ENCODE data around the gene PI4KA.

DNA sequence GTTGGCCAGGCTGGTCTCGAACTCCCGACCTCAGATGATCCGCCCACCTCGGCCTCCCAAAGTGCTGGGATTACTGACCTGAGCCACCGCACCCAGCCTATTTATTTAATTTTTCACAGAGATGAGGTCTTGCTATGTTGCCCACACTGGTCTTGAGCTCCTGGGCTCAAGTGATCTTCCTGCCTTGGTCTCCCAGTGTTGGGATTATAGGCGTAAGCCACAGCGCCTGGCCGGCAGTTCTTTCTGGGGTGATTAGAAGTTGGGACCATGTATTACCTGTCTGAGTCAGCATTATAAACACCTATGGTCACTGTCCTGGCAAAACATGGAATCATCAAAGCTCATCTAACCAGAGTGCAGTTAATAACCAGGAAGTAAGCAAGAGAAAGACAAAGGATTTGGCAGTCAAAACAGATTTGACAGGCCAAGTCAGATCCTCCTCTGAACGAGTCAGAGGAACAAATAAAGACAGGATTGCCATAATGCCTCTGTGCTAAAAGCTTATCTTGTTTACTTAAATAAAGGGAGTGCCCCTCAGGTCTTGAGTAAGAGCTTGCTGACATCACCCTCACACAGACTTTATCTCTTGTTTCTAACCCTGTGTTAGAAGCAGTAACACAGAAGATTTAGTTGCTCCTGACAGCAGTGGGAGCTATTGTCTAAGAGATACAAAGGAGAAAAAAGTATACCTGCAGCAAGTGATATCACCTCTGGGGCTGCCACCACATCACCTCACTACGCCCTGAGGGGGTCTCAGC lies 81.0 kb downstream of the PI4KA start:
- TF ChIP-seq CTCF (conservative IDR thresholded peaks at IDR 0.05; ENCODE audit: low read depth, low read length) = no peak
- TF ChIP-seq EZH2 (IDR thresholded peaks at IDR 0.05; ENCODE audit: borderline replicate concordance, low read depth, low read length, poor library complexity, severe bottlenecking) = no peak
